ENCODE data around the gene XAB2. TPM values are rescaled to one million over a fixed set of nuclear protein-coding genes. Genes with fewer than 3 reads are reported as not detected.

Gene XAB2
- total RNA-seq, 4 donors from 2014 or later: 22.5 to 37.0 (median 27.8) TPM

GRCh38 chr19:7617172-7617571 lies 12.2 kb downstream of the XAB2 start:
- DNase-seq (ENCODE audit: low spot score) (no peak), ATAC-seq (ENCODE audit: low FRiP score) (no peak)
- no peak for TF ChIP-seq CTCF (IDR thresholded peaks at IDR 0.05)

- no peak for TF ChIP-seq CTCF (IDR thresholded peaks at IDR 0.05)
- ATAC-seq (ENCODE audit: low FRiP score) (no peak), DNase-seq (ENCODE audit: low spot score) (no peak)
Observed at GRCh38 chr19:7614859-7615741, 14.2 kb downstream of the XAB2 start.

- TF ChIP-seq CTCF (IDR thresholded peaks at IDR 0.05): no peak
- no peak for ATAC-seq (ENCODE audit: low FRiP score)
- no peak for DNase-seq (ENCODE audit: low spot score)
Observed at GRCh38 chr19:7612282-7613274, 16.8 kb downstream of the XAB2 start.

GRCh38 chr19:7611541-7612279 lies 17.6 kb downstream of the XAB2 start:
- TF ChIP-seq CTCF (IDR thresholded peaks at IDR 0.05): no peak
- ATAC-seq (ENCODE audit: low FRiP score) (no peak), DNase-seq (ENCODE audit: low spot score) (no peak)

- DNase-seq (ENCODE audit: low spot score) (no peak), ATAC-seq (ENCODE audit: low FRiP score) (no peak)
- TF ChIP-seq CTCF (IDR thresholded peaks at IDR 0.05): no peak
Observed at GRCh38 chr19:7610491-7611240, 18.7 kb downstream of the XAB2 start.

All from omental fat pad (tissue), 4 donors.